Ecto neural progenitor cell (in vitro differentiated cells): ENCODE data around the gene RAC2.

ENCODE experiments used
- DNase-seq: peaks from one replicate; pipeline ENCODE4 v3.0.0-alpha.2; 2018; ENCODE audit warnings: low spot score

Gene RAC2

GRCh38 chr22:37218771-37219411, 25.2 kb downstream of the RAC2 start:
- no peak for DNase-seq

GRCh38 chr22:37218399-37218770, 25.7 kb downstream of the RAC2 start:
- no peak for DNase-seq

- DNase-seq = no peak
Measured at GRCh38 chr22:37215890-37216289, 28.2 kb downstream of the RAC2 start.

DNA sequence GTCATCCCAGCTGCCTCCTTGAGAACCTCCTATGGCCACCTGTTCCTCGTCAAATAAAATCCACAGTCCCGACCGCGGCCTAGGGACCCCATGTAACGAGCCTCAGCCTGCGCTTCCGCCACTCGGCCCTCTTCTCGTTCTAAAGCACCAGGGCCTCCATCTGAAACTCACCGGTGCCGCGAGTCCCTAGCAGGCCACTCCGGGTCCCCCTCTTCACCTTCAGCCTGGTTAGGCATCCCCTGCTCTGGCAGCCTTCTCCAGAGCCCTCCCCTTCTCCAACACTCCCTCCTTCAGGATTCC, 29.4 kb downstream of the RAC2 start:
- no peak for DNase-seq

- DNase-seq = no peak
Measured at GRCh38 chr22:37213941-37214730, 29.9 kb downstream of the RAC2 start.

GRCh38 chr22:37213218-37213855, 30.7 kb downstream of the RAC2 start:
- no peak for DNase-seq

- peak; percentile 71 for DNase-seq
Measured at GRCh38 chr22:37212174-37212906, 31.7 kb downstream of the RAC2 start, which contains the start of gene SSTR3. TSS of gene SSTR3 (minus strand) at chr22:37212477. CDS start at chr22:37207803, 4,674 bp downstream.

DNA sequence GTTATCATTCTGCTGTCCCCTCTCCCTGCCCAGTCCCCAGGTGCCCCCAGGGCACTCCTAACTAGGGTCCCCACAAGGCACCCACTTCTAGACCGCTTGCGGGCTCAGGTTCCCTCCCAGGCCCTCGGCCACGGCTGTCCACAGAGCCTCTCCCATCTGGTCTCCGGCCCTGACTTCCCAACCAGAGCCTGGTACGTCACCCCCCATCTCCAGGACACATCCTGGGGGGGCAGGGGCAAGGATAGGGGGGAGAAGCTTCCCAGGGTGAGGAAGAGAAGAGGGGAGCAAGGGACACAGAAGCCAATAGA, 32.2 kb downstream of the RAC2 start:
- no peak for DNase-seq

GRCh38 chr22:37211075-37211865, 32.8 kb downstream of the RAC2 start:
- no peak for DNase-seq

DNA sequence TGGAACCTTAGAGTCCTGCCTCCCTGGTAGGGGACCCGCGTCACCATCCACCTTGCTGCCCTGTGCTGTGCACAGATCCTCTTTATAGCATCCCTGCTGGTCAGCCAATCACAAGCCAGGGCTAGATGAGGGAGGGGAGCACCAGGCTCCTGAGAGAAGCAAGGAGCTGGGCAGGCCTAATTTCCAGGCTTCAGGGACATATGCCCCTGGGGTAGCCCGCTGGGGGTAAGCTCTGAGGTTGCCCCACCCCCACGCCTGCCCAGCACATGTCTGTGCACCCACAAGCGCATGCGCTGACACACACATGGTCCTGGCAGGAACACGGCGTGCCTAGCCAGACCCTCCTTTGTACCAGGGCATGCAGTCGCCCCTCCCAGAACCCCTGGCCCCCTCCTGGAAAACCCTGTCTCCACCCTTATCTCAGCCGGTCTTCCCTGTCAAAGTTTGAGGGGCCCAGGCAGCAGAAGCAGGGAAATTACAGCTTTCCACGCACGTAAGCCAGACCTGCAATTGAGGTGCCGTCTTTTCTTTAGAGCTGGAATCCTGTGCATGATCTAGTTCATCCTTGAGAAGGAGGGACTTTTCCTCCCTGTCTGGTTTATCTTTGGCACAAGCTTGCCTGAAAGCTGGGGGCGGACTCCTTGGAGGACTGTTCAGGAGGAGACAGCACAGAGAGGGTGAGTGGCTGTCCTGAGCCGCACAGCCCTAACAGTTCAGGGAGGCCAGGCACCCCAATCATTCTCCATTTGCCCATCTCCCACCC, 33.8 kb downstream of the RAC2 start:
- DNase-seq = no peak

DNA sequence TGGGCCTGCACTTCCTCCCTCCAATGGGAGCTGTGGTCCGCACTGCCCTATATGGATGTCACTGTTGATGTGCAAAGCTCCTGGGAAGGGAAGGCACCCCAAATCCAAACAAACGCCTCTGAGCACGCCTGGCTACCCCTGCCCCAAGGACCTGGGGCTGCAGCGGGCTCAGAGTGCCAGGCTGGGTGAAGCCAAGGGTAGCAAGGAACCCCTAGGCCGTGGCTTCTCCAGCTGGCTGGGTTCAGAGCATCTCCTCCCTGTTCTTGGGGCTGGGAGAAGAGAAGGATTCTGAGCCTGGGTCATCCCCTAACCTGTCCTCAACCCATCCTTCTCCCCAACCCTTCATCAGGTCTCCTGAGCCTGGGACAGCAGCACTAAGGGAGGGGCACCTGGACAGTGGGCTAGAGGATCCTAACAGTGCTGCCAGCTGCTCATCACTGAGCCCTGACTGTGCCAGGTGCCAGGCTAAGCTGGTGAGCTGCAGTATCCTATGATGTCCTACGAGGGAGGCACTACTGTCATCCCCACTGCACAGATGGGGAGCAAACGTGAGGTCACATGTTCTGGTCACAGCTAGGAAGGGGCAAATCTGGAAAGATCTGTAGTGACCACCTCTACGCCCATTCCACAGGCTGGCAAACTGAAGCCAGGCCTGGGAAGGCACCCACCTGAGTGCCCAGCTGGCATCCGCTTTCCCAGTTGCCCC, 34.8 kb downstream of the RAC2 start:
- DNase-seq = no peak

DNA sequence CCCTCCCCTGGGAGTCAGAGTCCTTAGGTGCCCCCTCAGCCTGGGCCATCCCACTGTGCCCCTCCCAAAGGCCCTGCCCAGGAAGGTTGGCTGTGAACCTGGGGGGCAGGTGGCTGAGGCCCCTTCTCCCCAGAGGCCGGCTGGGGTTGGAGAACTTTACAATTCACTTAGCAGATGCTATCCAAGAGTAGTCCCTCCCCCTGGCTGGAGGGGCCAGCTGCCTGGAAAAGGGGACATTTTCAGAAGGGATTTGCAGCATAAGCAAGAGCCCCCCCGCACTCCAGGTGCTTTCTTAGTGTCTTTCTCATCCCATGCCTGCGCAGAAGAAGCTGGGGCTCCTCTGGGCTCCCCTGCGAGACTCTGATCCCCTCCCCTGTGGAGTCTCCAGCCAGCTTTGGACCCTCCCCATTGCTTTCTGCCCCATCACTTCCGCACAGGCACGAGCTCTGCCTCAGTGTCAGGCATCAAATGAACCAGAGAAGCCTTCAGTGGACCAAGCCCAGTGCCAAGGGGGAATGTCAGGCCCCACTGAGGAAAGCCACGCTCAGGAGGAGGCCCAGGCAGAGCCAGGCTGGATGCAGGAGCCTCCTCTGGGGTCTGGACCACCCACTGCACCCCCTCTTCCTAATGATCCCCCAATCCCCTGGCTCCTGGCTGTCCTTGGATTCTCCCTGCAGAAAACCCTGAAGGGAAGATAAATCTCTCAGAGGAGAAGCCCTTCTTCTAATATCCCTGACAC, 35.5 kb downstream of the RAC2 start:
- no peak for DNase-seq

DNA sequence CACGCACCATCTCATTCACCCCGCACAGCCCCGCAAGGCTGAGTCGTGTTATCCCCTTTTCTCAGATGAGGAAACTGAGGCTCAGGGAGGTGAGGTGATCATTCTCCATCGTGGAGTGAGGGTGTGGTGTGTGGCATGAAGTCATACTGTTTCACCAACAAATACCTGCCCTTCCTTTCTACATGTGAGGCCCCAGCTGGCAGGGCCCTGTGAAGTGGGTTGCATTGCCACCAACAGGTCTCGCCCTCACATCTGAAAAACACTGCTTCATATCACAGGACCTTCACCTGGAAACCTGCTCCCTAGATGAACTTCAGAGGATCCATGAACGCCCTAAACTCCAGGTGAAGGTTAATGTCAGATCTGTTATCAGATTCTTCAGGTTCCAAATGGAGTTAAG, 36.1 kb downstream of the RAC2 start:
- no peak for DNase-seq

DNA sequence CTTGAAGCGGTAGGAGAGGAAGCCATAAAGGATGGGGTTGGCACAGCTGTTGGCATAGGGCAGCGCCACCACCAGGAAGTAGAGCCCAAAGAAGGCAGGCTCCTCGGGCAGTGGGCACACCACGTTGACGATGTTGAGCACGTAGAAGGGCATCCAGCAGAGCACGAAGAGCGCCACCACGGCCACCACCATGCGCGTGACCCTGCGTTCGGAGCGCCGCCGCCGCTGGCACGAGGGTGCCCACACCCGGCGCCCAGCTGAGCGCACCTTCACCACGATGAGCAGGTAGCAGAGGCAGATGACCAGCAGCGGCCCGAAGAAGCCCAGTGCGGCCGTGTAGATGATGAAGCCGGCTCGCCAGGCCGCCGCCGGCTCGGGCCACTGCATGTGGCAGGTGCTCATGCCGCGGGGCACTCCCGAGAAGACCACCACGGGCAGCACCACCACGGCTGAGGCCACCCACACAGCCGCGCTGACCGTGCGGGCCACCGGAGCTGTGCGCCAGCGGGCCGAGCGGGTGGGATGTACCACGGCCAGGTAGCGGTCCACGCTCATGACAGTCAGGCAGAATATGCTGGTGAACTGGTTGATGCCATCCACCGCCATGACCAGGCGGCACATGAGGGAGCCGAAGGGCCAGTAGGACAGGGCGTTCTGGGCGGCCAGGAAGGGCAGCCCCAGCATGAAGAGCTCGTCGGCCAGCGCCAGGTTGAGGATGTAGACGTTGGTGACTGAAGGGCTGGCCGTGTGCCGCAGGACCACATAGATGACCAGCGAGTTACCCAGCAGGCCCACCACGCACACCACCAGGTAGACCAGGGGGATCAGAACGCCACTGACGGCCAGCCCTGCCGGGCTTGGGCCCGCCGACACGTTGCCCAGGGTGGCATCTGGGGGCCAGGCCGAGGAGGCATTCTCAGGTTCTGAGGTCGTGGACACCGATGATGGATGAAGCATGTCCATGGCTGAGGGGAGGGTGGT, 36.9 kb downstream of the RAC2 start:
- no peak for DNase-seq

DNA sequence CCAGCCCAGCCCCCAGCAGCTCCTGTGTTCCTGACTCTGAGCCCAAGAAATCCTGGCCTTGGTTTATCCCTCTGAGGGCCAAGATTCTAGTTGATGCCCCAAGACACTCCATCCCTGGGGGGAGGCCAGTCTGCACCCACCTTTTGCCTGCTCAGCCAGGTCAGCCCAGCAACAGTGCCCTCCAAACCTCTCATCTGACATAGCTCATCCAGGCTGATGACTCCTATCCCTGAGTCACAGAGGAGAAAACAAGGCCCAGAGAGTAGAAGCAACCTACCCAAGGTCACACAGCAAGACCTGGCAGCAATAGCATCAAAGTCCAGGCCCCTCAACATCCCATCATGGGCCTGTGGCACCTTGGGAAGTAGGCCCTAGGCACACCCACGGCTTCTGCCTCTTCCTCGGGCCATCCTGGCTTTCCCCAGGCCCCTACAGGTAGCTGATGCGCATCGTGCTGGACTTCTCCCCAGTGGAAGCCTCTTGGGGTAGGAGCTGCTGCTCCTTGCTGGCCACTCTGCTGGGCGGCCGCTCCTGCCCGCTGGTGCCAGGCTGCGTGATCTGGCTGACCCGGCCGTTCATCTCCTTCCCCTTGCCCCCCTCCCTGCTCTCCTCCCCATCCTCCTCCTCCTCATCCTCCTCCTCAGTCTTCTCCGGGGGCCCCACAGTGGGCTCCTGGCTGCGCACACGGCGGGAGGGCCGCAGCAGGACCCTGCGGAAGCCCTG, 37.8 kb downstream of the RAC2 start:
- DNase-seq = no peak

DNA sequence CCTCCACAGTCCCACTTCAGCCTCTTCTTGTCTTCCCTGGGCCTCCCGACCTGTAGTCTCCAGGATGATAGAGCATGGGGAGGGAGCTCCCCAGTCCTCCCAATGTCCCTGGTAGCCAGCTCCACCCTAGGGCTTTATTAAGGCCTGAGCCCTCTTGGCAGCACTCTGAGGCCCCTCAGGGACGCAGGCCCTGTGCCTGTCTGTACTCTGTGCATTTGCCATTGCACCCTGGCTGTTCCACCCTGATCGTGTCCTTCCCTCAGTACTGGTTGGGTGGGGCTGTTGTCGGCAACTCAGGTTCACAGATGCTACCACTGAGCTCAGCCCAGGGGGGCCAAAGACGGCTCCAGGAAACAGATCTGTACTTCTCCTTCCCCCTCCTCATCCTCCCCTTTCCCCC, 39.0 kb downstream of the RAC2 start:
- no peak for DNase-seq

GRCh38 chr22:37204045-37204655, 39.9 kb downstream of the RAC2 start:
- DNase-seq = no peak
